ENCODE measurements around the gene ERFE. TPM values are rescaled to one million over a fixed set of nuclear protein-coding genes. Genes with fewer than 3 reads are reported as not detected.

ERFE gene
- total and polyA plus RNA-seq, 12 donors = 0.11 to 1.3 (median 0.64) TPM; not detected in 7

GRCh38 chr2:238182362-238182761 is 23.6 kb downstream of the ERFE start:
- WGBS, 2 donors = 53 to 67% methylated on average over 6 of the region's 6 CpGs
- intact Hi-C loops (cut with DNase I) = loop anchor here in 1 of 10 donors (10.0 kb wide), 1 partner anchor 72 kb away; no protein-coding TSS in a partner anchor
- Histone ChIP-seq H3K9me3 (no peaks in the 10 kb centered on the region), H3K27ac (no peak overlapping the region), H3K4me1 (peaks cover 0 to 18% (median 0%) of the 10 kb centered on the region in 9 donors), H3K4me3 (no peak overlapping the region), H3K27me3 (no peaks in the 10 kb centered on the region), H3K36me3 (peaks cover 0 to 100% (median 96%) of the 10 kb centered on the region in 9 donors)
- no peak for TF ChIP-seq CTCF (IDR thresholded peaks at IDR 0.05)
- ATAC-seq = peak in 3 of 8 donors; percentile 50 to 57 (median 56)
- DNase-seq = no peak

- Histone ChIP-seq H3K27ac (no peak overlapping the region), H3K4me3 (no peak overlapping the region), H3K4me1 (peaks cover 0 to 26% (median 6%) of the 10 kb centered on the region in 9 donors), H3K36me3 (peaks cover 0 to 100% (median 94%) of the 10 kb centered on the region in 9 donors), H3K9me3 (no peaks in the 10 kb centered on the region), H3K27me3 (no peaks in the 10 kb centered on the region)
- WGBS, 2 donors = 90 to 91% methylated on average over 4 of the region's 4 CpGs
- intact Hi-C loops (cut with DNase I) = loop anchor here in 1 of 10 donors (10.0 kb wide), 1 partner anchor 71 kb away; no protein-coding TSS in a partner anchor
- ATAC-seq (no peak), DNase-seq (no peak)
- no peak for TF ChIP-seq CTCF (IDR thresholded peaks at IDR 0.05)
Observed at GRCh38 chr2:238183821-238184220, 25.1 kb downstream of the ERFE start.

GRCh38 chr2:238187618-238188548 is 29.1 kb downstream of the ERFE start:
- Histone ChIP-seq H3K27ac (peak overlapping the region in 2 of 10 donors; percentile 8 to 19), H3K27me3 (no peaks in the 10 kb centered on the region), H3K4me3 (no peak overlapping the region), H3K4me1 (peaks cover 0 to 15% (median 0%) of the 10 kb centered on the region in 9 donors), H3K9me3 (no peaks in the 10 kb centered on the region), H3K36me3 (peaks cover 0 to 100% (median 75%) of the 10 kb centered on the region in 9 donors)
- TF ChIP-seq CTCF (IDR thresholded peaks at IDR 0.05) = no peak
- DNase-seq = no peak
- intact Hi-C loops (cut with DNase I) = loop anchor here in 1 of 10 donors (10.0 kb wide), 1 partner anchor 67 kb away; no protein-coding TSS in a partner anchor
- 77 to 84% methylated on average over 17 of the region's 17 CpGs for WGBS, 2 donors
- ATAC-seq = peak in 7 of 8 donors; percentile 54 to 89 (median 81)

GRCh38 chr2:238190445-238190844 is 31.7 kb downstream of the ERFE start:
- WGBS, 2 donors = 86 to 91% methylated on average over 2 of the region's 2 CpGs
- Histone ChIP-seq H3K27me3 (no peaks in the 10 kb centered on the region), H3K36me3 (peaks cover 0 to 96% (median 61%) of the 10 kb centered on the region in 9 donors), H3K9me3 (no peaks in the 10 kb centered on the region), H3K4me1 (peaks cover 0 to 15% (median 0%) of the 10 kb centered on the region in 9 donors), H3K4me3 (no peak overlapping the region), H3K27ac (no peak overlapping the region)
- no peak for TF ChIP-seq CTCF (IDR thresholded peaks at IDR 0.05)
- intact Hi-C loops (cut with DNase I) = no loop called here
- DNase-seq (no peak), ATAC-seq (no peak)
